Lung (tissue), 12 donors: ENCODE results near the gene RSRC1. TPM values are rescaled to one million over a fixed set of nuclear protein-coding genes. Genes with fewer than 3 reads are reported as not detected.

Experiments used
- ATAC-seq: fragments of 200-7000 bp; cut with Tn5 transposase; one replicate; pipeline ENCODE4 v1.9.1; 2020; ENCODE audit warnings: moderate number of reproducible peaks; ENCODE audit not compliant: insufficient read depth, low FRiP score
- DNase-seq, 3 donors: peaks; one replicate each; pipeline ENCODE4 v3.0.0-alpha.2; 2013 to 2017
- H3K27ac ChIP-seq, 2 donors: one replicate each; pipeline ENCODE4 v1.5.1; 2013; ENCODE audit warnings: mild to moderate bottlenecking in 2 of 2, moderate library complexity in 2 of 2, control low read depth in 1 of 2, inconsistent platforms in 1 of 2, low read depth in 1 of 2, low read length in 1 of 2
- H3K27me3 ChIP-seq, 3 donors: one replicate each; pipeline ENCODE4 v1.5.1; 2013; ENCODE audit warnings: low read length in 2 of 3; ENCODE audit not compliant: control insufficient read depth in 3 of 3, insufficient read depth in 3 of 3
- H3K36me3 ChIP-seq, 4 donors: one replicate each; pipeline ENCODE4 v1.5.1; 2013; ENCODE audit warnings: low read length in 4 of 4, mild to moderate bottlenecking in 1 of 4, moderate library complexity in 1 of 4; ENCODE audit not compliant: control insufficient read depth in 4 of 4, insufficient read depth in 4 of 4
- H3K4me1 ChIP-seq, 5 donors: one replicate each; pipeline ENCODE4 v1.5.1; 2013; ENCODE audit warnings: low read length in 5 of 5, mild to moderate bottlenecking in 2 of 5, moderate library complexity in 1 of 5; ENCODE audit not compliant: control insufficient read depth in 5 of 5, insufficient read depth in 5 of 5
- H3K4me3 ChIP-seq: one replicate; pipeline ENCODE4 v1.5.1; 2013; ENCODE audit warnings: mild to moderate bottlenecking, control low read depth, moderate library complexity
- H3K9ac ChIP-seq, 2 donors: one replicate each; pipeline ENCODE4 v1.5.1; 2013; ENCODE audit warnings: low read length in 2 of 2, control low read depth in 1 of 2; ENCODE audit not compliant: insufficient read depth in 1 of 2
- H3K9me3 ChIP-seq, 4 donors: one replicate each; pipeline ENCODE4 v1.5.1; 2013; ENCODE audit warnings: low read length in 3 of 4, mild to moderate bottlenecking in 1 of 4, moderate library complexity in 1 of 4; ENCODE audit not compliant: control insufficient read depth in 4 of 4, insufficient read depth in 3 of 4
- WGBS, 2 donors: extraction: QIAGEN DNeasy Blood & Tissue Kit; methylation state at CpG; one replicate each; pipeline ENCODE4 v1.1.7; 2013; 5-methylcytosine and 5-hydroxymethylcytosine counted together
- polyA plus RNA-seq, 2 donors: library from polyadenylated mRNA; stranded (reverse); fragments of 200-250 nt; gene quantifications; one replicate each; pipeline ENCODE4 v1.2.1, GENCODE V29; 2013
- total RNA-seq, 2 donors: library from RNA; depleted of rRNA in 1 of 2; stranded (reverse); fragments of >200 nt in 1 of 2; gene quantifications; one replicate each; pipeline ENCODE4 v1.2.1, GENCODE V29; 2014 to 2021
- TF ChIP-seq, protein P1 (sequence below): IDR thresholded peaks from 2 replicates; pipeline ENCODE4 v1.5.1; 2012; ENCODE audit warnings: mild to moderate bottlenecking; ENCODE audit errors: control extremely low read depth, extremely low read depth
- donor health status: control.
- donor health status: control.
- donor health status: Bipolar disorder and iron deficiency.
- donor health status: healthy.
- donor health status: DM: yes; HTN: yes; CAD: no.

RSRC1 gene
- total and polyA plus RNA-seq, 4 donors = 9.1 to 53.5 (median 17.0) TPM

GRCh38 chr3:158463556-158463955, 353.7 kb downstream of the RSRC1 start:
- H3K9me3 ChIP-seq = no peaks in the 10 kb centered on the region
- DNase-seq = no peak
- WGBS, 2 donors = 77 to 91% methylated on average over 3 of the region's 3 CpGs
- H3K27me3 ChIP-seq = no peaks in the 10 kb centered on the region
- no peak overlapping the region for H3K4me3 ChIP-seq
- H3K9ac ChIP-seq = no peak overlapping the region
- no peak overlapping the region for H3K27ac ChIP-seq
- H3K36me3 ChIP-seq = no peaks in the 10 kb centered on the region
- ATAC-seq = no peak
- no peaks in the 10 kb centered on the region for H3K4me1 ChIP-seq
- TF ChIP-seq, protein P1, sequence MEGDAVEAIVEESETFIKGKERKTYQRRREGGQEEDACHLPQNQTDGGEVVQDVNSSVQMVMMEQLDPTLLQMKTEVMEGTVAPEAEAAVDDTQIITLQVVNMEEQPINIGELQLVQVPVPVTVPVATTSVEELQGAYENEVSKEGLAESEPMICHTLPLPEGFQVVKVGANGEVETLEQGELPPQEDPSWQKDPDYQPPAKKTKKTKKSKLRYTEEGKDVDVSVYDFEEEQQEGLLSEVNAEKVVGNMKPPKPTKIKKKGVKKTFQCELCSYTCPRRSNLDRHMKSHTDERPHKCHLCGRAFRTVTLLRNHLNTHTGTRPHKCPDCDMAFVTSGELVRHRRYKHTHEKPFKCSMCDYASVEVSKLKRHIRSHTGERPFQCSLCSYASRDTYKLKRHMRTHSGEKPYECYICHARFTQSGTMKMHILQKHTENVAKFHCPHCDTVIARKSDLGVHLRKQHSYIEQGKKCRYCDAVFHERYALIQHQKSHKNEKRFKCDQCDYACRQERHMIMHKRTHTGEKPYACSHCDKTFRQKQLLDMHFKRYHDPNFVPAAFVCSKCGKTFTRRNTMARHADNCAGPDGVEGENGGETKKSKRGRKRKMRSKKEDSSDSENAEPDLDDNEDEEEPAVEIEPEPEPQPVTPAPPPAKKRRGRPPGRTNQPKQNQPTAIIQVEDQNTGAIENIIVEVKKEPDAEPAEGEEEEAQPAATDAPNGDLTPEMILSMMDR = no peak

DNA sequence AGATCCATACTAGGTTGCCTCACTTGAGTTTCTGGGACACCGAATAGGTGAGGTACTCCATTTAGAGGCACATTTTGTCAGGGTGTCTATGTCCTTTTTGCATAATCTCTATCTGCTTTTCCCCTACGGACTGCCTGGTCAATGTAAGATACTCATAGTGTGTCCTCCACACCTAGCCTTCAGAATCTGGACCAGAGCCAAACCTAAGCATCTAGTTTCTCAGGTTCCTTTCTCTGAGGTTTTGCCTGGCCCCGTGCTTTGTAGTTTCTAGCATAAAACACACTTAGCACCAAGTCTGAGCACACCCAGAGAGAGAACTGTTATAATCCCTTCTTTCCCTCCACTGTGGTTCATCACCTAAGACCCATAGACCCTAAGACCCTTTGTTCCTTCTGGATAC, 355.2 kb downstream of the RSRC1 start:
- TF ChIP-seq, protein P1 = no peak
- Histone ChIP-seq H3K9me3 (no peaks in the 10 kb centered on the region), H3K27me3 (no peaks in the 10 kb centered on the region), H3K4me1 (no peaks in the 10 kb centered on the region), H3K27ac (no peak overlapping the region), H3K4me3 (no peak overlapping the region), H3K9ac (no peak overlapping the region), H3K36me3 (no peaks in the 10 kb centered on the region)
- ATAC-seq (no peak), DNase-seq (peak in 1 of 3 donors; percentile 6)
- WGBS, 2 donors = 85 to 90% methylated on average over 3 of the region's 3 CpGs

DNA sequence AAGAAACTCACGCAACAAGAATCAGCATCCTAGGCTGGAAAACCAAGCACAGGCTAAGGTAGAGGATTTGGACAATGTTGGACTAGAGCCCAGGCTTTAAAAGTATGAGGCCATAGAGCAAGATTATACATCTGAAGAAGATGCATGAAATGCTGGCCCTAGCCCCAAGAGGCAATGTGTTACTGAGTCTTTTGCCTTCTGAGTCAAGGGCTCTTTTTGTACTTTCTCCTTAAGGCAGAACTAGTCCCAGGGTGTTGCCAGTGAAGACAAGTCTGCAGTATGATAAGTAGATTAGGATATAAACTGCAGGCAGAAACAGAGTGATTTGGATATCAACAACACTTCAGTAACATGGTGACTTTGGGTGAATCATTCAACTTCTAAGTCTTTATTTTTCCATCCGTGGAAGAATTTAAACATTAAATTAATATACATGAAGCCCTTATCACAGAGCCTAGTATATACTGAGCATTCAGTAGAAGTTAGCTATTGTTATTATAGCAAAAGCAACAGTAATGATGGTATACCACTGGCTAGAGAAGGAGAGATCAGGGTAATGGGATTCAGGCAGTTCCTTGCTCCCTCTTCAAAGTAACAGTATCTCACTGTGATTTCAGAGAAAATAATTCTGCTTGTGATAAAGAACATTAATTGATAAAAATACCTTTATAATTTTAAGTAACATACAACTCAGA, 361.2 kb downstream of the RSRC1 start:
- H3K36me3 ChIP-seq = no peaks in the 10 kb centered on the region
- peaks cover 0 to 5% (median 0%) of the 10 kb centered on the region in 5 donors for H3K4me1 ChIP-seq
- no peak overlapping the region for H3K4me3 ChIP-seq
- no peaks in the 10 kb centered on the region for H3K27me3 ChIP-seq
- no peaks in the 10 kb centered on the region for H3K9me3 ChIP-seq
- no peak overlapping the region for H3K27ac ChIP-seq
- TF ChIP-seq, protein P1 = no peak
- H3K9ac ChIP-seq = no peak overlapping the region
- DNase-seq = peak in 2 of 3 donors; percentile 15 to 16
- no peak for ATAC-seq
- WGBS, 2 donors = 88 to 90% methylated on average over 2 of the region's 2 CpGs
